Measurements from ENCODE around the gene SIN3A. TPM values are rescaled to one million over a fixed set of nuclear protein-coding genes. Genes with fewer than 3 reads are reported as not detected.
"Not testable (repeated sequence)": the region's sequence is repeated elsewhere in the genome, so short reads cannot be mapped to it uniquely, and the experiment has no call there.

SIN3A gene
- total RNA-seq, 2 experiments from 2014 or later: 113 to 119 TPM

DNA sequence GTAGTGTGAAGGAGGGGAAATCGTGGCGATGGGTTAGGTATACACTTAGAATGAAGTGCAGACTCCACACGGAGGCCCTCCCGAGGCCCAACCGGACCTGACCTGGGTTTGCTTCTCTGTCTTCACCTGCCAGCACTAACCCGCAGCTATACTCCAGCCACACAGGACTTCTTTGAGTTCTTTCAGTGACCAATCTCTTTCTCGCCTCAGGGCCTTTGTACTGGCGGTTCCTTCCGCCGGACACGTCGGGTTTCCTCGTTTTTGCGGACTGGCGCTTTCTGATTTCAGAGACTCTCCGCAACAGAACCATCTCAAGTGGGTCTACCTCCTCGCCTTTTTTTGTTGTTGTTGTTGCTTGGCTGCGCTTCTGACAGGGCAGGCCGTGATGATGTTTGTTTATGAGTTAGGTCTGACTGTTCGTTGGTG is 104.7 kb downstream of the SIN3A start, which contains the start of gene NEIL1:
Gene NEIL1, plus strand, starts transcription at position 244 of the 426 bp plus-strand sequence. CDS start 1,867 bp downstream, outside the sequence.
- peaks cover 17% of the 10 kb centered on the region for H3K4me1 Mint-ChIP-seq
- POLR2A ChIA-PET: interaction anchor here (0.9 to 1.7 kb wide), 2 partner anchors 10 to 107 kb away, joined by 4 to 6 read pairs; partner anchors contain the start of gene COMMD4

DNA sequence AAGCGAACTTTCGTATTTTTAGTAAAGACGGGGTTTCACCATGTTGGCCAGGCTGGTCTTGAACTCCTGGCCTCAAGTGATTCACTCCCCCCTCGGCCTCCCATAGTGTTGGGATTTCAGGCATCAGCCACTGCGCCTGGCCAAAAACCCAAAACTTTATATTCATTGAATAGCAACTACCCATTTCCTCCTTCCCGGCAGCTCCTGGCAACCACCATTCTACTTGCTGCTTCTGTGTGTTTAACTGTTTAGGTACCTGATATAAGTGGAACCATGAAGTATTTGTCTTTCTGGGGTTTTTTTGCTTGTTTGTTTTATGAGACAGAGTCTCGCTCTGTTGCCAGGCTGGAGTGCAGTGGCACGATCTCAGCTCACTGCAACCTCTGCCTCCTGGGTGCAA is 107.5 kb downstream of the SIN3A start:
- ATAC-seq (ENCODE audit: low read depth); H3K9me3 Mint-ChIP-seq; H3K27ac Mint-ChIP-seq; H3K4me3 Mint-ChIP-seq; DNase-seq; H3K4me1 Mint-ChIP-seq: not testable (repeated sequence)
- POLR2A ChIA-PET: interaction anchor here (1.3 kb wide), 1 partner anchor 24 kb away, joined by 4 read pairs; the partner anchor contains the start of gene MAN2C1
- Mint-ChIP-seq H3K36me3 (peaks cover 18% of the 10 kb centered on the region), H3K27me3 (peaks cover 18% of the 10 kb centered on the region)

More for the DNA sequence above, 104.7 kb downstream of the SIN3A start, which contains the start of gene NEIL1:
- DNase-seq: no peak
- Mint-ChIP-seq H3K9me3 (peaks cover 16% of the 10 kb centered on the region), H3K36me3 (peaks cover 27% of the 10 kb centered on the region), H3K27ac (peak within 1 kb of the TSS; percentile 73), H3K4me3 (peak within 1 kb of the TSS; percentile 70), H3K27me3 (peaks cover 18% of the 10 kb centered on the region)
- no peak for ATAC-seq (ENCODE audit: low read depth)

DNA sequence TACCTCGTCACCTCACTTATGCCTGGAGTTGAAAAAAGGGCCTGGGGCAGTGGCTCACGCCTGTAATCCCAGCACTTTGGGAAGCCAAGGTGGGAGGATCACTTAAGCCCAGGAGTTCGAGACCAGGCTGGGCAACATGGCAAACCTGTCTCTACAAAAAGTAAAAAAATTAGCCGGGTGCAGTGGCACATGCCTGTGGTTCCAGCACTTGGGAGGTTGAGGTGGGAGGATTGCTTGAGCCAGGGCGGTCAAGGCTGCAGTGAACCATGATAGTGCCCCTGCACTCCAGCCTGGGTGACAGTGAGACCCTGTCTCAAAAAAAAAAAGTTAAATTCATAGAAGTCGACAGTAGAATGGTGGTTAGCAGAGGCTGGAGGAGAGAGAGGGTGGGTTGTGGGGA is 109.3 kb downstream of the SIN3A start:
- Mint-ChIP-seq H3K9me3 (peaks cover 3% of the 10 kb centered on the region), H3K27ac (no peak overlapping the region), H3K4me3 (no peak overlapping the region), H3K4me1 (peaks cover 6% of the 10 kb centered on the region), H3K36me3 (peaks cover 16% of the 10 kb centered on the region), H3K27me3 (peaks cover 17% of the 10 kb centered on the region)
- DNase-seq (no peak), ATAC-seq (ENCODE audit: low read depth) (no peak)
- POLR2A ChIA-PET: no interaction called here

DNA sequence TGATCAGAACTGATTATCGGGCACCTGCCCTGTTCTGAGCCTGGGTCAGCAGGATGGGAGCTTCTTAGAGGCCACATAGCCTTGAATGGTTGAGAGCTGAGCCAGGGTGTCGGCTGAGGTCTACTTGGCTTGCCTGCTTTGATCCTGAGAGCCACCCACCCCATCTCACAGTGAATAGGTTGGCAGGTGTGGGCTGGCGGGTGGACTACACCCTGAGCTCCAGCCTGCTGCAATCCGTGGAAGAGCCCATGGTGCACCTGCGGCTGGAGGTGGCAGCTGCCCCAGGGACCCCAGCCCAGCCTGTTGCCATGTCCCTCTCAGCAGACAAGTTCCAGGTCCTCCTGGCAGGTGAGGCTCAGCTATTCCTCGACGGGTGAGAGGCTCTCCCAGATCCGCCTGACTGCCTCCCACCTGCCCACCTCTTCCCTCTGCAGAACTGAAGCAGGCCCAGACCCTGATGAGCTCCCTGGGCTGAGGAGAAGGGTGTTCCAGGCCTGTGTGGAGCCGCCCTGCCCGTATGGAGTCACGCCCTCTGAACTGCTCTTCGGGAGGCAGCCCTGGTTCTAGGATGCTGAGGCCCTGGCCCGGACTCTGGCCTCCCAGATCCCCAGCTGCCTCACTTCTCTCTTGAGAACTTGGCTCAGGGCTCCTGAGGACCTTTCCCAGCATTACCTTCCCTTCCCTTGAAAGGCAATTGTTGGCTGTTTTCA is 111.8 kb downstream of the SIN3A start:
- H3K27ac Mint-ChIP-seq: no peak overlapping the region
- peaks cover 17% of the 10 kb centered on the region for H3K4me1 Mint-ChIP-seq
- H3K36me3 Mint-ChIP-seq: peaks cover 13% of the 10 kb centered on the region

DNA sequence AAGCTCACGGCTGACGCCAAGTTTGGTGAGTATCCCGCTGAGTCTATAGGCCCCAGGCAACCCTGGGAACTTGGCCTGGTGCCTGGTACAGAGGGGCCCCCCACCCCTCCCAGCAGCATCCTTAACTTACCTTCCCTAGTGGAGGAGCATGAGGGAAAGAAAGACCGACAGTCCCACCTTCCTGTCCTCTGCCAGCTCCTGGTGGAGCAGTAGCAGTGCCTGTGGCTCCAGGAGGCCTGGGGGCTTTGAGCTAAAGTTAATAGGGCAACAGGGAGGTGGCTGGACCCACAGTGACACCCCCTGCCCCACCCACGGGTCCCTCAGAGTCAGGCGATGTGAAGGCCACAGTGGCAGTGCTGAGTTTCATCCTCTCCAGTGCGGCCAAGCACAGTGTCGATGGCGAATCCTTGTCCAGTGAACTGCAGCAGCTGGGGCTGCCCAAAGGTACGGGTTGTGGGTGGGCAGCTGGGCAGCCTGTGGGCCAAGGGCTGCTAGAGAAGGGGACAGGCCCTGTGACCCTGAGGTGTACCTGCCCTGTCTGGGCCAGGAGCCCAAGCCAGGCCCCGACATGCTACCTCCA is 112.7 kb downstream of the SIN3A start:
- Mint-ChIP-seq H3K9me3 (no peaks in the 10 kb centered on the region), H3K4me1 (peaks cover 17% of the 10 kb centered on the region), H3K27me3 (no peaks in the 10 kb centered on the region), H3K36me3 (peaks cover 13% of the 10 kb centered on the region), H3K4me3 (no peak overlapping the region), H3K27ac (no peak overlapping the region)
- ATAC-seq (ENCODE audit: low read depth): no peak
- POLR2A ChIA-PET: no interaction called here
- no peak for DNase-seq

More for the DNA sequence above, 111.8 kb downstream of the SIN3A start:
- H3K27me3 Mint-ChIP-seq: no peaks in the 10 kb centered on the region
- ATAC-seq (ENCODE audit: low read depth) (no peak), DNase-seq (no peak)
- H3K9me3 Mint-ChIP-seq: no peaks in the 10 kb centered on the region
- no peak overlapping the region for H3K4me3 Mint-ChIP-seq
- POLR2A ChIA-PET: interaction anchor here (1.2 kb wide), 1 partner anchor 28 kb away, joined by 4 read pairs; no protein-coding TSS in a partner anchor

DNA sequence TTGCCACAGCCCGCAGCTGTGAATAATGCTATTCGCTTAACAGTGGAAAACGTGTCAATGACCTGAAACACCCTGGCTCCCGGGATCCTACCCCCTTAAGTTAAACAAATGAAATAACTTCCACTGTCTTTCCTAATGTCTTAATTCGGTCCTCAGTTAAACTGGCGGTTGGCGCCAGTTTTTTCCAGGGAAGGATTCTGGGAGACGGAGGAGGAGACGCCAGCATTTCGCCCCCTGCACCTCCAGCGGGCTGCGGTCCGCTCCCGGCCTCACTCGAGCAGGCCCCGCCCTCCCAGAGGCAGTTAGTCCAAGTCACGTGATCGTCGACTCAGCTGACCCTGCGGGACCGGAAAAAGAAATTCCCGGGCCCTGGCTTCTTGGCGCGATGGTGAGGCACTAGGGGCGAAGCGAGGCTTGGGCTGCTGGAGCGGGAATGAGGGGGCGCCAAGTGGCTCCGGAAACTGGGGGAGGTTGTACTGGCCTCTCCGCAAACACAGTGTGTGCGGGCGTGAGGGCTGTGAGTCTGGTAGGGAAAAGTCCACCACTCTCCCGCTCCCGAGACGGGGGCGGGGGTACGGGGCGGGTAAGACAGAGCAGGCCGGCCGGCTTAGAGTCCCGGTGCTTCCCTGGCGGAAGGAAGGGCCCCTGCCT is 115.7 kb downstream of the SIN3A start, which contains the start of gene COMMD4:
Gene COMMD4, plus strand, starts transcription at position 359 of the 651 bp plus-strand sequence. Its CDS starts 27 bp downstream, at position 386.
- POLR2A ChIA-PET: interaction anchor here (1.6 to 1.7 kb wide), 3 partner anchors 11 to 116 kb away, joined by 4 to 7 read pairs (median 4); partner anchors contain the start of genes MAN2C1, NEIL1 and SIN3A
- ATAC-seq (ENCODE audit: low read depth) (peak; percentile 77), DNase-seq (peak; percentile 86)
- Mint-ChIP-seq H3K4me1 (peaks cover 17% of the 10 kb centered on the region), H3K27ac (peak within 1 kb of the TSS; percentile 96), H3K27me3 (peaks cover 3% of the 10 kb centered on the region), H3K36me3 (peaks cover 6% of the 10 kb centered on the region), H3K9me3 (no peaks in the 10 kb centered on the region), H3K4me3 (peak within 1 kb of the TSS; percentile 96)

DNA sequence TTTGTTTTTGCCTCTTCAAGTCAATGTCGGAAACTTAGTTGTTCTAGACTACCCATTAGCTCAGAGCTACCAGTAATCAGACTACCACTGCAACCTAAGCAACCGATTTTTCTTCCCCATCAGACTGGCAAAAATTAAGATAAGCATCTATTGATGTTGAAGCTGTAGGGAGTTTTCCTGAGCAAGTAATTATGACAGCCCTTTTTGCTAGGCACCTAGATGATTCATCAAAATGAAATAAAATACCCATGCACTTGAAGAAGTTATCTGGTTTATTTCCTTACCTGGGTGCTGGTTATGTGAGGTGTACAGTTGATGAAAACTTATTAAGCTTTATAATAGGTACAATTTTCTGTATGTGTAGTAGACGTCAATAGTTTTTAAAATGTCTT is 116.2 kb downstream of the SIN3A start:
- Mint-ChIP-seq H3K9me3 (no peaks in the 10 kb centered on the region), H3K27me3 (peaks cover 3% of the 10 kb centered on the region), H3K36me3 (peaks cover 6% of the 10 kb centered on the region), H3K4me3 (peak overlapping the region; percentile 96), H3K4me1 (peaks cover 17% of the 10 kb centered on the region), H3K27ac (peak overlapping the region; percentile 96)
- no peak for DNase-seq
- ATAC-seq (ENCODE audit: low read depth): no peak
- POLR2A ChIA-PET: interaction anchor here (1.7 kb wide), 1 partner anchor 116 kb away, joined by 7 read pairs; the partner anchor contains the start of gene SIN3A

DNA sequence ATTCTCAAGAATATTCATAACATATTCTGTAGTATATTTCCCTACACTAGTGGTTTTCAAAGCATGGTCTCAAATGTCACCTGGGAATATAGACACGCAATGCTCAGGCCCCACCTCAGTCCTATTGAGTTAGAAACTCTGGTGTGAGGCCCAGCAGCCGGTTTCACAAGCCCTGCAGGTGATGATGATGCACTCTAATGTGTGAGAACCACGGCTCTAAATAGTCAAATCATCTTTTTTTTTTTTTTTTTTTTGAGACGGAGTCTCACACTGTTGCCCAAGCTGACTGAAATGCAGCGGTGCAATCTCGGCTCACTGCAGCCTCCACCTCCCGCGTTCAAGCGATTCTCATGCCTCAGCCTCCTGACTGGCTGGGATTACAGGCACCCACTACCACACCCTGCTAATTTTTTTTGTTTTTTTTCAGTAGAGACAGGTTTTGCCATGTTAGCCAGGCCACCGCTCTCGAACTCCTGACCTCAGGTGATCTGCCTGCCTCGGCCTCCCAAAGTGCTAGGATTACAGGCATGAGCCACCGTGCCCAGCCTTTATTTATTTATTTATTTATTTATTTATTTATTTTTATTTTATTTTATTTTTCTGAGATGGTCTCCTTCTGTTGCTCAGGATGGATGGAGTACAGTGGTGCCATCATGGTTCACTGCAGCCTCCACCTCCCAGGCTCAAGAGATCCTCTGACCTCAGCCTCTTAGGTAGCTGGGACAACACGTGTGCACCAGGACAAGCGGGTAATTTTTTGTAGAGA is 117.7 kb downstream of the SIN3A start:
- POLR2A ChIA-PET: interaction anchor here (0.7 kb wide), 1 partner anchor 854 kb away, joined by 3 read pairs; no protein-coding TSS in a partner anchor
- H3K9me3 Mint-ChIP-seq; H3K27ac Mint-ChIP-seq; ATAC-seq (ENCODE audit: low read depth); DNase-seq; H3K36me3 Mint-ChIP-seq; H3K27me3 Mint-ChIP-seq; H3K4me3 Mint-ChIP-seq: not testable (repeated sequence)
- H3K4me1 Mint-ChIP-seq: peaks cover 17% of the 10 kb centered on the region

DNA sequence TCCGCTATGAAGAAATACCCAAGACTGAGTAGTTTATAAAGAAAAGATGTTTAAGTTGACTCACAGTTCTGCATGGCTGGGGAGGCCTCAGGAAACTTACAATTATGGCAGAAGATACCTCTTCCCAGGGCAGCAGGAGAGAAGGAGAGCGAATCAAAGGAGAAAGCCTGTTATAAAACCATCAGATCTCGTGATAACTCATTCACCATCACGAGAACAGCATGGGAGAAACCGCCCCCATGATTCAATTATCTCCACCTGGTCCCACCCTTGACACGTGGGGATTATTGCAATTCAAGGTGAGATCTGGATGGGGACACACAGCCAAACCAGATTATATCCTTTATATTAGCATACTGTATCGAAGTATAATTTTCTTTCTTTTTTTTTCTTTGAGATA is 119.4 kb downstream of the SIN3A start:
- H3K27me3 Mint-ChIP-seq; POLR2A ChIA-PET; H3K4me3 Mint-ChIP-seq; ATAC-seq (ENCODE audit: low read depth); H3K9me3 Mint-ChIP-seq; DNase-seq; H3K27ac Mint-ChIP-seq; H3K36me3 Mint-ChIP-seq: not testable (repeated sequence)
- H3K4me1 Mint-ChIP-seq: peaks cover 16% of the 10 kb centered on the region

DNA sequence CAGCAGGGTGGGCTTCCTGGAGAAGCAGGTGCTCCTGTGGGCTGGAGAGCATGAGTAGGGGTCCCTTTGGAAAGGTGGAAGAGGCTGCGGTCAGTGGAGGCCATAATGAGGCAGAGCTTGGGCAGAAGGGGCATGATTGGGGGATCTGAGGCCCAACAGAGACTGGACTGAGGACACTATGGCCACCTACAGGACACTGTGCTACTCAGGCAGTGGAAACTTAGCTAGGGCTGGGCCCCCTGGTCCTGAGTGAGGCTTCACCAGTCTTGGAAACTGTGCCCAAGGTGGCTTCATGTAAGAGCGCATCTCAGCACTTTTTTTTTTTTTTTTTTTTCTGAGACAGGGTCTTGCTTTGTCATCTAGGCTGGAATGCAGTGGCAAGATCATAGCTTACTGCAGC is 121.9 kb downstream of the SIN3A start:
- Mint-ChIP-seq H3K4me1 (no peaks in the 10 kb centered on the region), H3K4me3 (no peak overlapping the region), H3K27me3 (peaks cover 5% of the 10 kb centered on the region), H3K36me3 (no peaks in the 10 kb centered on the region), H3K27ac (no peak overlapping the region), H3K9me3 (no peaks in the 10 kb centered on the region)
- POLR2A ChIA-PET: no interaction called here
- ATAC-seq (ENCODE audit: low read depth): no peak
- no peak for DNase-seq

DNA sequence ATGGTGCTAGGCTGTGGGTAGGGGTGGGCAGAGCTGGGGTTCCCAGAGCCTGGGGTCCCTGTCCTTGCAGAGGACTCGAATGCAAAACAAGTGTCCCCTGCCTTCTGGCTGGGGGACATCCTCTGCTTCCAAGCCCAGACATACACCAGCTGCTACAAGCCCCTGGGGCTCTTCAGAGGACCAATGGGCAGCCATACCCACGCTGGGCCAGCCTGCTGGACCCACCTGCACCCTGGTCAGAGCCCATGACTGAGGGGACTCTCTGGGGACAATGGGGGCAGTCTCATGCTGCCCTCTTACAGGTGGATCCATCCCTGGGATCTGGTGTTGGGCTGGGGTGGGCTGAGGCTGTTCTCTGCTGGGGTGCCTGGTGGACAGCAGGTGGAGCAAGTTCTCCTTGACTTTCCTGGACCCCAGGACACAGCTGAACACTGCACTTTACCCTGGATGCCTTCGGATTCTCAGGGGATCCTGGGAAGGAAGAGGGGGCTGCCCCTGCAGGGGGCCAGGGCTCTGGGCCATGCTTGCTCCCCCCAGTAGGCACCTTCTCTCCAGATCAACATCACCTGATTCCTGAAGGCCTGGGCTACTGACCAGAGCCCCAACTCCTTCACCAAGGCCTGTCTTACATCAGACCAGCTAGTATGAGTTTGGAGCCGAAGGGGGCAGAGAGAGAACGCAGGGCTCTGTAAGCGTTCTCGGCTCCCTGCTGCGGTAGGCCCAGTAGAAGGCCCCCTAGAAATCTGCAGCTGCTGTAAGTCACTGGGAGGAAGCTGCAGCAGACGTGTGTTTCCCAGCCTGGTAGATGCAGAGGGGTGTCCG is 122.8 kb downstream of the SIN3A start:
- peaks cover 5% of the 10 kb centered on the region for H3K27me3 Mint-ChIP-seq
- POLR2A ChIA-PET: no interaction called here

DNA sequence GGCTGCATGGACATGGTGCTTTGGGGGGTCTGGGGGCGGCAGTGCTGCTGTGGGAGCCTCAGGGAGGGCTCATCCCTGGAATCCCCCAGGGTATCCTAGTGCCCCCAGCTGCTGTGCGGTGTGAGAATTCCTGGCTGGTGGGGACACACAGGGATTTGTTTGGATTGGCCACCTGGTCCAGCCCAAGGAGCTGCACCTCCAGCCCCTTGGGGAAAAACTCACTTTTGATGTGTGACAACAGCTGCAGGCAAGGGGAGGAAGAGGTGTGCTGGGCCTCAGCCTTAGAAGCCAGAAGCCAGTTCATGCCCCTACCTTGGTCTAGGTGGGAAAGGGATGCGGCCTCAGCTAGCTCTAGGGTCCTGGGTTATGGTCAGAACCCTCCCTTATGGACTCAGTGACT is 124.0 kb downstream of the SIN3A start:
- Mint-ChIP-seq H3K36me3 (no peaks in the 10 kb centered on the region), H3K9me3 (no peaks in the 10 kb centered on the region), H3K4me1 (no peaks in the 10 kb centered on the region), H3K4me3 (no peak overlapping the region), H3K27ac (no peak overlapping the region), H3K27me3 (peaks cover 5% of the 10 kb centered on the region)
- POLR2A ChIA-PET: no interaction called here
- ATAC-seq (ENCODE audit: low read depth) (no peak), DNase-seq (no peak)

More for the DNA sequence above, 122.8 kb downstream of the SIN3A start:
- Mint-ChIP-seq H3K9me3 (no peaks in the 10 kb centered on the region), H3K36me3 (no peaks in the 10 kb centered on the region), H3K27ac (no peak overlapping the region), H3K4me1 (no peaks in the 10 kb centered on the region), H3K4me3 (no peak overlapping the region)
- no peak for DNase-seq
- no peak for ATAC-seq (ENCODE audit: low read depth)
